ENCODE measurements around the gene SLC23A1. TPM values are rescaled to one million over a fixed set of nuclear protein-coding genes. Genes with fewer than 3 reads are reported as not detected.

SLC23A1 gene
- polyA plus RNA-seq, 2 of the 4 experiments (the other 2 are of a cell fraction): 4.3 to 7.7 TPM

- TF ChIP-seq CHD4 (IDR thresholded peaks at IDR 0.05; ENCODE audit: borderline replicate concordance): no peak
- no peak for TF ChIP-seq FOXS1 (CRISPR knock-in tag; IDR thresholded peaks at IDR 0.05)
- no peak for TF ChIP-seq RFX5 (IDR thresholded peaks at IDR 0.05)
- no peak for TF ChIP-seq ZFP36 (IDR thresholded peaks at IDR 0.05; ENCODE audit: borderline replicate concordance, partially characterized antibody)
- no peak for TF ChIP-seq ZC3H11A (IDR thresholded peaks at IDR 0.05)
- TF ChIP-seq CHD2 (IDR thresholded peaks at IDR 0.05; ENCODE audit: low read length, partially characterized antibody): no peak
- no peak for TF ChIP-seq RCOR1 (IDR thresholded peaks at IDR 0.05; ENCODE audit: low read depth, low read length)
- no peak for TF ChIP-seq MAZ (IDR thresholded peaks at IDR 0.05; ENCODE audit: borderline replicate concordance, low read depth, low read length)
- no peak for TF ChIP-seq TP53 (CRISPR knock-in tag; IDR thresholded peaks at IDR 0.05)
- no peak for TF ChIP-seq RNF2 (IDR thresholded peaks at IDR 0.05; ENCODE audit: borderline replicate concordance, low read depth)
- no peak for TF ChIP-seq RARB (CRISPR knock-in tag; IDR thresholded peaks at IDR 0.05)
- TF ChIP-seq CTCF (IDR thresholded peaks at IDR 0.05): no peak
- TF ChIP-seq HES2 (IDR thresholded peaks at IDR 0.05): no peak
Measured at GRCh38 chr5:139399501-139400121, 16.5 kb upstream of the SLC23A1 start (continued).

- Histone ChIP-seq H3K27ac (no peak overlapping the region), H3K9me3 (no peaks in the 10 kb centered on the region), H3K4me2 (0 out of 3 replicates have a peak overlapping the region, but pooled peaks have one; percentile 7), H3K4me3 (no peak overlapping the region), H3K4me1 (peaks cover 18% of the 10 kb centered on the region)
- no peak for DNase-seq (ENCODE audit: low read depth in 1 of 2, low spot score in 1 of 2)
- 32% methylated on average over 6 of the region's 6 CpGs for WGBS (ENCODE audit: missing lambda C conversion rate)
- no peak for ATAC-seq
- CTCF ChIA-PET: no interaction called here
- POLR2A ChIA-PET: no interaction called here
- no peak for TF ChIP-seq SMC3 (IDR thresholded peaks at IDR 0.05)
- TF ChIP-seq REST (IDR thresholded peaks at IDR 0.05): no peak
- no peak for TF ChIP-seq CHD4 (IDR thresholded peaks at IDR 0.05; ENCODE audit: borderline replicate concordance)
- no peak for TF ChIP-seq CHD2 (IDR thresholded peaks at IDR 0.05; ENCODE audit: low read length, partially characterized antibody)
- no peak for TF ChIP-seq KDM5A (IDR thresholded peaks at IDR 0.05)
- no peak for TF ChIP-seq POLR2AphosphoS2 (conservative IDR thresholded peaks at IDR 0.05; ENCODE audit: low read length)
- no peak for TF ChIP-seq HOXB13 (CRISPR knock-in tag; IDR thresholded peaks at IDR 0.05; ENCODE audit: low read depth)
- TF ChIP-seq ZNF302 (CRISPR knock-in tag; IDR thresholded peaks at IDR 0.05): no peak
- no peak for TF ChIP-seq SREBF2 (IDR thresholded peaks at IDR 0.05)
- no peak for TF ChIP-seq USF2 (IDR thresholded peaks at IDR 0.05)
- no peak for TF ChIP-seq ATOH8 (CRISPR knock-in tag; IDR thresholded peaks at IDR 0.05; ENCODE audit: low read depth)
- no peak for TF ChIP-seq CEBPB (IDR thresholded peaks at IDR 0.05)
- no peak for TF ChIP-seq EP300 (IDR thresholded peaks at IDR 0.05)
- no peak for TF ChIP-seq HMGXB4 (CRISPR knock-in tag; IDR thresholded peaks at IDR 0.05; ENCODE audit: borderline replicate concordance)
- no peak for TF ChIP-seq ZC3H11A (IDR thresholded peaks at IDR 0.05)
- TF ChIP-seq CBX2 (IDR thresholded peaks at IDR 0.05; ENCODE audit: borderline replicate concordance, low read depth): no peak
- FAIRE-seq: no peak
Measured at GRCh38 chr5:139397921-139398320, 14.8 kb upstream of the SLC23A1 start.

Measured in A549 (cell line).